ENCODE data around the gene UHRF2.

DNA sequence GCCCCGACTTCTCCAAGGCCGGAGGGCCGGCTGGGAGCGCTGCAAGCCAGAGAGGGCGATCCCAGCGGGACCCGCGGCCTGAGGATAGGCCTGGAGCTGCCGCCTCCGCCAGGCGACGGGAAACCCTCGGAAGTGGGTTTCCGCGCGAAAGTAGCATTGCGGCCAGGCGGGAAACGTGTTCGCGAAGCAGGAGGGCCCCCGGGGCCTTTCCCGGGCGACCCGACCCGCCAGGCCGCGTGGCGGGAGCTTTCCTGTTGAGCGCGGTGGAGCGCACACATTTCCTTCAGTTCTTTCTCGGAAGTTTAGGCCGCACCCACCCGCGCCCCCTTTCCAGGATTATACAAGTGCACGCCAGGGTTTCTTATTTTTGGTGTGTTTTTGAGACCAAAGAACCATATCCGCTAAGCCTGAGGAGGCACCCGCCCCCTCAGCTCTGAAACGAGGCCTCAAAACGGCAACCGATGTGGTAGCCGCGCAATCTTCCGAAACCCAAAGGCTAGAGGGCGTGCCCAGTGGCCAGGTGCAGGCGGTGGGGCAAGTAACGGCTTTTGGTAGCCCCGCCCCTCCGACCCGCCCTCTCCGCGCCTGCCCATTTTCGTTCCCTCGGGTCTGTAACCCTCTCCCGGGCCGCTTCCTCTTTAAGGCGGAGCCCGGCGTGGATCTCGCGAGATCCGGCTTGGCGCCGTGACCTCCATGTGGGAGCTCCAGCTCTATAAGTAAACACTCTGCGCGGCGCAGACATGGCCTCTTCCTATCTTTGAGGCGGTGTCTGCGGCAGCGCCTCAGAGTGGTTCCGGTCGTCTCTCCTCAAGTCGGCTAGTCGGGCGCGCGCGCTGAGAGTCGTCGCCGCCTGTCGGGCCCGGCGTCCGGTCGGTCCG, at the start of gene UHRF2:
- TF ChIP-seq, protein P1, sequence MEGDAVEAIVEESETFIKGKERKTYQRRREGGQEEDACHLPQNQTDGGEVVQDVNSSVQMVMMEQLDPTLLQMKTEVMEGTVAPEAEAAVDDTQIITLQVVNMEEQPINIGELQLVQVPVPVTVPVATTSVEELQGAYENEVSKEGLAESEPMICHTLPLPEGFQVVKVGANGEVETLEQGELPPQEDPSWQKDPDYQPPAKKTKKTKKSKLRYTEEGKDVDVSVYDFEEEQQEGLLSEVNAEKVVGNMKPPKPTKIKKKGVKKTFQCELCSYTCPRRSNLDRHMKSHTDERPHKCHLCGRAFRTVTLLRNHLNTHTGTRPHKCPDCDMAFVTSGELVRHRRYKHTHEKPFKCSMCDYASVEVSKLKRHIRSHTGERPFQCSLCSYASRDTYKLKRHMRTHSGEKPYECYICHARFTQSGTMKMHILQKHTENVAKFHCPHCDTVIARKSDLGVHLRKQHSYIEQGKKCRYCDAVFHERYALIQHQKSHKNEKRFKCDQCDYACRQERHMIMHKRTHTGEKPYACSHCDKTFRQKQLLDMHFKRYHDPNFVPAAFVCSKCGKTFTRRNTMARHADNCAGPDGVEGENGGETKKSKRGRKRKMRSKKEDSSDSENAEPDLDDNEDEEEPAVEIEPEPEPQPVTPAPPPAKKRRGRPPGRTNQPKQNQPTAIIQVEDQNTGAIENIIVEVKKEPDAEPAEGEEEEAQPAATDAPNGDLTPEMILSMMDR (conservative IDR thresholded peaks at IDR 0.05; ENCODE audit: low read length): no peak
- no peak for TF ChIP-seq EZH2phosphoT487 (IDR thresholded peaks at IDR 0.05; ENCODE audit: borderline replicate concordance)
